RKO (cell line): ENCODE results near the gene RIN1.
"Not testable (repeated sequence)": the region's sequence is repeated elsewhere in the genome, so short reads cannot be mapped to it uniquely, and the experiment has no call there.

ENCODE experiments used
- DNase-seq: peaks from one replicate; pipeline ENCODE4 v3.0.0-alpha.2; 2016; ENCODE audit warnings: low spot score

RIN1 gene, protein sequence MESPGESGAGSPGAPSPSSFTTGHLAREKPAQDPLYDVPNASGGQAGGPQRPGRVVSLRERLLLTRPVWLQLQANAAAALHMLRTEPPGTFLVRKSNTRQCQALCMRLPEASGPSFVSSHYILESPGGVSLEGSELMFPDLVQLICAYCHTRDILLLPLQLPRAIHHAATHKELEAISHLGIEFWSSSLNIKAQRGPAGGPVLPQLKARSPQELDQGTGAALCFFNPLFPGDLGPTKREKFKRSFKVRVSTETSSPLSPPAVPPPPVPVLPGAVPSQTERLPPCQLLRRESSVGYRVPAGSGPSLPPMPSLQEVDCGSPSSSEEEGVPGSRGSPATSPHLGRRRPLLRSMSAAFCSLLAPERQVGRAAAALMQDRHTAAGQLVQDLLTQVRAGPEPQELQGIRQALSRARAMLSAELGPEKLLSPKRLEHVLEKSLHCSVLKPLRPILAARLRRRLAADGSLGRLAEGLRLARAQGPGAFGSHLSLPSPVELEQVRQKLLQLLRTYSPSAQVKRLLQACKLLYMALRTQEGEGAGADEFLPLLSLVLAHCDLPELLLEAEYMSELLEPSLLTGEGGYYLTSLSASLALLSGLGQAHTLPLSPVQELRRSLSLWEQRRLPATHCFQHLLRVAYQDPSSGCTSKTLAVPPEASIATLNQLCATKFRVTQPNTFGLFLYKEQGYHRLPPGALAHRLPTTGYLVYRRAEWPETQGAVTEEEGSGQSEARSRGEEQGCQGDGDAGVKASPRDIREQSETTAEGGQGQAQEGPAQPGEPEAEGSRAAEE

DNA sequence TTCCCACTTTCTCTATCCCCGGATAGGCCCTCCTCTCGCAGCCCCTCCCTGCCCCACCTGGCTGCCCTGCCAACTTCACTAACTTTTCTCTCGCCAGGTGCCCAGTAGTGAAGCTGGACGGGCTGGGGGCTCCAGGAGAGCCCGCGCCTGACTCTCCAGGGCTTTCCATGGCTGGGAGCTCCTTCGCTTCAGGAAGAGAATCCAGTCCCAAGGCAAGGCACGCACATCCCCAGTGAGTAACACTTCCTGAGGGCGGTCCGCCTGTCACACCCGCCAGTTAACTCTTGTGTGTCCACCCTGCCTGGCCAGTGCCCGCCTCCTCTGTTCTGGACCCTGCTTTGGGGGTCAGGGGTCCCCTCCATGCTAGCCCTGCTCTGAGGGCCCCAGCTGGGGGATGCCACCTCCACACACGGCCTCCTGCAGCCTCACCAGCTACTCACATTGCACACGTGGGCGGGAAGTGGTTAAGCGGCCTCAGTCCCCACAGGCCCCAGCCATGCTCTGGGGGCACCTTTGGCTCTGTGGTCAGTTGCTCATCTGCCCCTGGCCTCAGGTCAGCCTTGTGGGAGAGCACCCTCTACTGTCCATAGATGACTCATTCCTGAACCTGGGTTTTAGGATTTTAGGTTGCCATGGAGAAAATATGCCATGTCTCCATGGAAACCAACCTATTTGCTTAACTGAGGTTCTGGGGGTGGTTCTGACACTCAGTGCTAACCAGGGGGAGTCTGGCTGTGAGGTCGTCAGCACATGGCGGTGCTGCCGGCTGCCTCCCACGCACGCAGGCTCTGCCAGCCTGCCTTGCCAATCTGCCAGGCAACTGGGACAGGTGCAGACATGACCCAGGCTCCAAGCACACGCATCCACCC lies at the start of gene RIN1:
Gene RIN1 (minus strand): TSS at position 201 of the 869 bp plus-strand sequence. CDS start 32 bp downstream, at position 169.
- peak; percentile 95 for DNase-seq

DNA sequence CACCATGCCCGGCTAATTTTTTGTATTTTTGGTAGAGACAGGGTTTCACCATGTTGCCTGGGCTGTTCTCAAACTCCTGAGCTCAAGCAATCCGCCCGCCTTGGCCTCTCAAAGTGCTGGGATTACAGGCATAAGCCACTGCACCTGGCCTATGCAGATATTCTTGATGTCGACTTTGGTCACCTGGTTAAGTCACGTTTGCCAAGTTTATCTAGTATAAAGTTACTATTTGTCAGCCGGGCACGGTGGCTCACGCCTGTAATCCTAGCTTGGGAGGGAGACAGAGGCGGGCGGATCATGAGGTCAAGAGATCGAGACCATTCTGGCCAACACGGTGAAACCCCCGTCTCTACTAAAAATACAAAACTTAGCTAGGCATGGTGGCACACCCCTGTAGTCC lies 48.1 kb upstream of the RIN1 start:
- not testable (repeated sequence) for DNase-seq

DNA sequence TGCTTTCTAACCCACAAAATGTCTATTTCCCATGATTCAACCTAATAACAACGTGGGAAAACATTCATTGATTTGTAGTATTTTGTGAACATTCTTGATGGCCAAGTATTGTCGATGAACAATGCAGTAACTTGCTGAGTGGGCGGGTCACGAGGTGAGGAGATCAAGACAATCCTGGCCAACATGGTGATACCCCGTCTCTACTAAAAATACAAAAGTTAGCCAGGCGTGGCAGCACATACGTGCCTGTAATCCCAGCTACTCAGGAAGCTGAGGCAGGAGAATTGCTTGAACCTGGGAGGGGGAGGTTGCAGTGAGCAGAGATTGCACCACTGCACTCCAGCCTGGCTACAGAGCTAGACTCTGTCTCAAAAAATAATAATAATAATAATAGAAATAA lies 44.0 kb upstream of the RIN1 start:
- peak; percentile 22 for DNase-seq

DNA sequence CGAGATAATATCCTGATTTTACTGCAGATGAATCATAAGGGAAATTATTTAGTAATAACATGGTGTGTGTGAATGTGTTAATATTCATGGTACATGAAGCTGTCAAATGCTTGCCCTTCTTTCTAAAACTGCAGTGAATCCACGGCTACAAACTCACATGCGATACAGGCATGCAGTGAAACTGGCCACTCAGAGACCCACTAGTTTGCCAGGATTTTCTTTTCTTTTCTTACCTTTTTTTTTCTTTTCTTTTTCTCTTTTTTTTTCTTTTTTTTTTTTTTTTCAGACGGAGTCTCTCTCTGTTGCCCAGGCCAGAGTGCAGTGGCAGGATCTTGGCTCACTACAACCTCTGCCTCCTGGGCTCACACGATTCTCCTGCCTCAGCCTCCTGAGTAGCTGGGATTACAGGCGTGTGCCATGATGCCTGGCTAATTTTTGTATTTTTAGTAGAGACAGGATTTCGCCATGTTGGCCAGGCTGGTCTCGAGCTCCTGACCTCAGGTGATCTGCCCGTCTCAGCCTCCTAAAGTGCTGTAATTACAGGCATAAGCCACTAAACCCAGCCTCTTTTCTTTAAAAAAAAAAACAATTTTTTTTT lies 37.6 kb upstream of the RIN1 start:
- DNase-seq: not testable (repeated sequence)

DNA sequence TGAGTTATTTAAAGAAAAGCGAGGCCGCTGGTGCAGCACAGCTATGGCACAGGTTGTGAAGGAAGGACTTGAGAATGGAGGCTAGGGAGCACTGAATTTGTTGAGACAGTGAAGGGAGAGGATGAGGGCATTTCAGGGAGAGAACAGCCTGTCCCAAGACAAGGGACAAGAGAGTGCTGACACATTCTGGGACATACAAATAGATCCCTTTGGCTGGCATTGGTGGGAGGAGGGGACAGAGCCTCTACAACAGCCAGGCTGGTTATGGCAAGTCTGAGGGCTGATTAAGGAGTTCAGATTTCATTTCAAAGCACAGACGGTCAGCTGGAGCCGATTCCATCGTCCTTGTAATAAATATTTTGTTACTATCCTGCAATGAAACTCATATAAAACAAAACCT lies 37.0 kb upstream of the RIN1 start:
- DNase-seq: no peak

DNA sequence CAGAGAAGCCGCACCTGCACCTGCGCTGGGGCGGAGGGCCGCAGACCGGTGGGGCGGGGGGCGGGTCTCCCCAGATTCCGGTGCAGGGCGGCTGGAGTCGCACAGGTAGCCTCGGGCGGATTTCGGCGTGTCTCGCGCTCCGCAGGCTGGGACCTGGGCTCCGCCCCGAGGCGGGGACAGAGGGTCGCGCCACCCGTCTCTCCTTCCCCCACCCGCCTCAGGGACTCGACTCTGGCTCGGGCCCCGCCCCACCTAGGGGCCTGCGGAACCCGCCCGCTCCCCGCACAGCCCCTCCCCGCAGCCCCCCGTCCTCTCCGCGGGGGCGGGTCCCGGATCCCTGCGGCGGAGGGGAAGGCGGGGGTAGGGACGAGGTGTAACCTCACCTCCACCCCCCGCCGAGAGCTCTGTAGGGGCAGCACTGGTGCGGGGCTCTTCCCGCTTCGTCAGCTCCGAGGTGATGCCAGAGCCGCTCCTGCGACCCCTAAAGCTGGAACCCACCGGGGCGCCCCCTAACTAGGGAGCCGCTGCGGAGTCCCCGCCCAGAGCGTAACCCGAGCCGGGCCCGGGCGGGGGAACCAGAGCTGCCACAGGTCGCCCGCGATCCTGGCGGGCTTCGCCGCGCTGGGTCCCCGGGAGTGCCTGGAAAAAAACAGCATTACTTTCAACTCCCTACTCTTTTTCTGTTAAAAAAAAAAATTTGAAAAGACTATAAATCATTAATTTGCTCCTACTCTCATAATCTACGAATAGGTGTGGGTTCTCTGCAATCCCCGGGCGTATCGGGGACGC lies 35.6 kb upstream of the RIN1 start, which contains the start of gene SLC29A2:
Gene SLC29A2 (minus strand): TSS at position 134 of the 789 bp plus-strand sequence. CDS start 169 bp downstream, outside the sequence.
- peak; percentile 45 for DNase-seq

DNA sequence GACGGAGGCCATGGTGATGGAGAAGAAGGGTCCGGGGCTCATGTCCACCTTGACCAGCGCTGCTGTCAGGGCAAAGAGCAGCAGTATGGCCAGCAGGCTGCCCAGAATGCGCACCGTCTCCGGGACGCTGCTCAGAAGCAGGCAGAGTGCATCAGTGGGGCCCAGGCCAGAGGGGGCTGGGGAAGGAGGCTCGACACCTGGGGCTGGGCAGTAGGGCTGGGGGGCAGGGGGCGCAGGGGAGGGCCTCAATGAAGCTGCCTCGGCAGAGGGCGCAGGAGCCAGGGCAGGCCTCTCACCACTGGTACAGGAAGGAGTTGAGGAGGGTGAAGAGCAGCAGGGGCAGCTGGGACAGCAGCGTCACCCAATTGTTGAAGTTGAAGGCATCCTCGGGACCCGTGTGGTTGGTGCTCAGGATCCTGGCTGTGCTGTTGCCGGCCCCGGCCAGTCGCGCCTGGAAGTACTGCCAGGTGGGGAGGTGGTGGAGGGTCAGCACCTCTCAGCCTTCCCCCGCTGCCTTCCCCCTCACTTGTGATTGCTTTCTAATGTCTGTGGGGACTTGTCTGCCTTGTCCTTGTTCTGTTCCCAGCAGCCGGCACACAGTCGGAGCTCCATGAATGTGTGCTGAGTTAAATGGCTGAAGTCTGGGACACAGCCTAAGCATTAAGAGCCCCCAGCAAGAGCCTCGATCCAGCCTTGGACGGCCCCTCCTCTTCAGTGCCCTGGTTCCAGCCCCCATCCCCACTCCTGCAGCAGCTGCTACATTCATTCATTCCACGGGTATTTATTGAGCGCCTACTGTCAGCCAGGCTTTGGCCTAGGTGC lies 33.0 kb upstream of the RIN1 start:
- no peak for DNase-seq

DNA sequence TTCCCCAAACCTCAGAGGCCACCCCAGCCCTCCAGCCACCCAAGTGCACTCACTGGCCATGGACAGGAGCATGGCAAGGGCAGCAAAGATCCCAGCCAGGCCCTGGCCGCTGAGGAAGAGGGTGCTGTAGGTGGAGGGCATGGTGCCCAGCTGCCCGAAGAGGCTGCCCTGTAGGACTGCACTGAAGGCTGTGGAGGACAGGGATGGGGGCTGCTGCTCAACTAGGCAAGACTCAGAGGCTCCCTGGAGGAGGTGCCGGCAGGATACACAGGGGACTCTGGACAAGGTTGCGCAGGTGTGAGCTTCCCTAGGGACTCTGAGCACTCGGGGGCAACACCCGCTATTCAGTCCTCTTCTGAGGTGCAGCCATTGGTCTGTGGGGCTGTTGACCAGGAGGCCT lies 32.2 kb upstream of the RIN1 start:
- DNase-seq: no peak

DNA sequence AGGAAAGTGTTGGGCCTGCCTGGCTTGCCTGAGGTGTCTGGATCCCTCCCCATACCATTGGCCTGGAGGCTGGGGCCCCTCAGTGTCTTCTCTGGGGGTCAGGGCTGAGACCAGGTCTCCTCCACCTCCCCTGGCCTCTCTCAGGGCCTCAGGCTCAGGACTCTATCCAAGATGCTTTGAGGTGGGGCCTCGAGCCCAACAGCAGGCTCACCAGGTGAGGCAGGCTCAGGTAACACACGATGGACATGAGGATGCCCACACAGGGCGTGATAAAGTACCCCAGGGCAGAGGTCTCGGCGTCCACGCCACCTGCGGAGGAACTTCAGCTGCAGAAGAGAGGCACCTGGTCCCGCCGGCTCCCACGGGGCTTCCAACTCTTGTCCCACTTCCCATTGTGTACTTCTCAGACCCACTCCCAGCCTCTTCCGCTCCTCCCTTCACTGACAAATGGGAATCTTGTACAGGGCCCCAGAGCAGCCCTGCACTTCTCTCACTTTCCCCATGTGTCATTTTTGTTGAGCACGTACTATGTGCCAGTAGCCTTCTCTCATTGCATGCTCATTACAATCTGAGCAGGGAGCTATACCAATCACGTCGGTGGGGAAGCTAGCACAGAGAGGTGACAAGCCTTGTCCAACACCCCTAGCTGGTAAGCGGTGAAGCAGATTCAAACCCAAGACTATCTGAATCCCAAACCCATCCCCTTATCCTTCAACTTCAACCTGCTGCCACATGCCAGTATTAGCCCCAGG lies 31.5 kb upstream of the RIN1 start:
- no peak for DNase-seq

DNA sequence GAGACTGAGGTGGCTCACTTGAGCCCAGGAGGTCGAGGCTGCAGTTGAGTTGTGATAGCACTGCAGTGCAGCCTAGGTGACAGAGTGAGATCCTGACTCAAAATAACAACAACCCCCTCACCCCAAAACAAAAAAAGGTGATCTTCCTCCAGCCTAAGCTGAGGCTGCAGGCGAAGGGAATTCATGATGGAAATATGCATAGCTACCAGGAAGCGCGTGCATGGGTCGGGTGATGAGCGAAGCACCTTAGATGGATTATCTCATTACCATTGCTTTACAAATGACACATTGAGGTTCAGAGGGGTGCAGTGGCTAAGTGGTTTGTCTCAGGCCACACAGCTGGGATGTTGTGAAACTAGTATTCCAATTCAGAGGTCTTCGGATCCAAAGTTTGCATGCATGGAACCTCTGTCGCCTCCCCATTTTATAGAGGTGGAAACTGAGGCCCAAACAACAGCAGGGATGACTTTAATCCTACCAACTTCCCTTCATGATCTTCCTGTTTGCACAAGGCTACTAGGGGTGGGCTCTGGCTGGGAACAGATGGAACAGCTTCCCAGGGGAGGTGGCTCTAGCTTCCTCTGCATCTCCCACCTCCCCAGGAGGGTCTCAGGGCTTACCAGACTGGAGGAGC lies 30.7 kb upstream of the RIN1 start:
- no peak for DNase-seq

DNA sequence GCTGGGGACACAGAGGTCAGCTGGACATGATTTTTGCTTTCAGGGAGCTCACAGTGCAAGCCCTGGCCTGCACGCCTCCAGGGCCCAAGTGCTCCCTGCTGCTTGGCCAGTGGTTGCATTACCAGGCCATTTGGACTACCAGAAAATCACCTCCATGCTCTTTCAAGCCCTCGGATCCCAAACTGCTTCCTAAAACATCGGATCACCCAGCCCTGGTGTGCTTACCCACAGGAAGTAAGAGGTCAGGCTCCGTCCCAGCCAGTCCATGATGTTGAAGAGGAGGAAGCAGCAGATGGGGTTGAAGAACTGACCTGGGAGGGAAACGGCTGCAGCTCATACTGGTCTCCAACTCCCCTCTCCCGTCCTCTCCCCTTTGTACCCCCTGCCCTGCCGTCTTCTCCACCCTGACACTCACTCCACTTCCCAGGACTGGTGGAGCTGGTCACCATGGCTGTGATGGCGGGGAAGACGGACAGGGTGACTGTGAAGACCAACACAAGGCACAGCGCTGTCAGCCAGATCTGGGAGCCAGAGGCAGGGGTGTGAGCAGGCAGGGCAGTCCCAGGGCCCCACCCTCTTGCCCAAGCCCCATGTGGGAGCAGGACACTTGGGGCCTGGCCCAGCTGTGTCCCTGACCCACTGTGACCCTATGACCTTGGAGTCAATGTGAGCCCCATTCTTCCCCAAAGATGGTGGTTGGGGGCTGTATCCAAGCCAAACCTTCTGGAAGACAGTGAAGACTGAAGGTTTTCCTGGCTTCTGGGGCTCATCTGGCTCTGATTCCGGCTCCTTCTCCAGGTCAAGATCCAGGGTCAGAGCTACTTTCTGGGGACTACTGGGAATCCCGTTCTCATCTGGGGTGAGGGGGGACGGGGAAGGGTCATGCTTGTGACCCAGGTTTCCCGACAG lies 29.7 kb upstream of the RIN1 start:
- no peak for DNase-seq

DNA sequence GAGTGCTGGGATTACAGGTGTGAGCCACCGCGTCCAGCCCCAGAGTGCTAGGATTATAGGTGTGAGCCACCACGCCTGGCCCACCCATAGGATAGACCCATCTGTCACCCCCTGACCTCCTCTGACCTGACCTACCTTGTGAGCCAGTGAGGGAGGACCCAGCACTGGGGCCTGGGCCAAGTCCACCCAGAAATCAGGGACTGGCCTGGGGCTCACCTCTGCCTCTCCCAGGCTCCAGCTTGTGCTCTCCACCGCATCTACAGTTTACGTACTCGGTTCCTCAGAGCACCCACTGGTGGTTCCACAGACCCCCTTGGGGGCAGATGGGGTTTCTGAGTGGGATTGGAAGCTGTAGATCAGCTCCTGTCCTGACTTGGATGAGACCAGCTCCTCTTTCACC lies 28.9 kb upstream of the RIN1 start:
- no peak for DNase-seq

DNA sequence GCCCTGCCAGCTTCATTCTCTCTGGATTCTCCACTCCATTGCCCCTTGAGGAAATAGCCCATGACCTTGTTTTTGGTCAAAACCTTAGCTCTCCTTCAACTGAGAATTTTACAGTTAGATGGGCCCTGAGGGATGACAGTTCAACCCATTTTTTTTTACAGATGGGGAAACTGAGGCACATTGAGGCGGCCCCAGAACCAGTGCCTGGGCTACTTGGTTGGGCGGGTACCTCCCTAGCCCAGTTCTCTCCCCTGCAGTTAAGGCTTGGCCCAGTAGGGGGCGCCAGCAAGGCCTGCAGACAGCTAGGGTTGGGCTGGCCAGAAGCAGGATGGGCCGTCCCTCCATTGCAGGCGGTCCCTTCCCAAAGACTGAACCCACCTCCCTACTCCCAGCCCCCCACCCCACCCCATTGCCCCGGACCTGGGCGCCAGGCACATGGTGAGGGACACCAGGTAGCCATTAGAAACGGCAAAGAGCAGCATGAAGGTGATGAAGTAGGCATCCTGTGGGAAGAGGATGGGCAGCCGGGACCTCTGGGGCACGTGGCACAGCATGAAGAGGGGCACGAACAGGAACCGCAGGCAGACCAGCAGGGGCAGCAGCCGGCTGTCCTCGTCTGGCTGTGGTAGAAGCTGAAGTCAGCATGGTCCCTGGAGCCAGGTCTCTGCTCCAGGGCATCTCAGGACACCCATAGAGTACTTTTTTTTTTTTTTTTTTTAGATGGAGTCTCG lies 27.7 kb upstream of the RIN1 start:
- DNase-seq: no peak

DNA sequence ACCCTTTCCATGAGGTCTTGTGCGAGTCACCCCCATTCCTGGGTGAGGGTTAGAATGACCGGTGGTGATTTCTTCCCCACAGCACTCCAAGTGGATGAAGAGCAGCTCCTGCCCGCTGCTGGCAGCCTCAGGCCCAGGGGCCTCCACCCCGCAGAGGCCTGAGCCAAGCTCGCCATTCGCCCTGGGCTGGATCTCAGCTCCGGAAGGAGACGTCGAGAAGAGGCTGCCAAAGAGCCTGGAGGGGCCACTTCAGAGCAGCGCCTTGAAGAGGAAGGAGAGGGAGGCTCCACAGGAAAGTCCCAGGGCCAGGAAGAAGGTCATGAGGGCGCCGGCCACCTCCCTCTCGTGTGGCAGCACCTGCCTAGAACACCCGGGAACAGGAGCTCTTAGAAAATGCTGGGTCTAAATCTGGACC lies 27.0 kb upstream of the RIN1 start:
- no peak for DNase-seq

DNA sequence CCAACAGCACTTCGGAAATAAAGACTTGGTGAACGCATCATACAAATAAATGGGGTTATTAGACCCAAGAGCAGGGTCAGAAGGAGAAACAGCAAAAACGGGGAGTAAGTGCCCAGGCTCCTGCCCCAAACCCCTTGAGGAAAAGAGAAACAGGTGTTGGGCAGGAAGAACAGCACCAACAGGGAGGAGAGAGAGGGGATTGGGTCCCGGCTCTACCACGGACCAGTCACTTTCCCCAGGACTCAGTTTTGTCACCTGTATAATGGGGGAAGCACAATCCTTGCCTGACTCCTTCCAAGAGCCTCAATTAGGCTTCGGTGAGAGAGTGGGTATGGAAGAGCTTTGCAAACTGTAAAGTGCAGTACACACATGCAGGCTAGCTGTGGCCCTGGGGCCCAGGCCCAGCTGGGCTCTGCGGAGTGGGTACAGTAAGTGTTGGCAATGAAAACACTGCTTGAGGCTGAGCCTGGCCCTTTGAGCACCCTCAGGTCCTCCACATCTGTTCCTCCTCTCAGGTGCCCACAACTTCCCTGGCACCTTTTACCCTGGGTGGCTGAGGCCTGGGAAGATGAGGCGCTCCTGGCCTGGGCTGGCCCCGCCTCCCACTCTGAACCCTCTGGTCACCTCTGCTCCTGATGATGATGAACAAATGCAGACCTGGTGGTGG lies 26.4 kb upstream of the RIN1 start:
- no peak for DNase-seq

DNA sequence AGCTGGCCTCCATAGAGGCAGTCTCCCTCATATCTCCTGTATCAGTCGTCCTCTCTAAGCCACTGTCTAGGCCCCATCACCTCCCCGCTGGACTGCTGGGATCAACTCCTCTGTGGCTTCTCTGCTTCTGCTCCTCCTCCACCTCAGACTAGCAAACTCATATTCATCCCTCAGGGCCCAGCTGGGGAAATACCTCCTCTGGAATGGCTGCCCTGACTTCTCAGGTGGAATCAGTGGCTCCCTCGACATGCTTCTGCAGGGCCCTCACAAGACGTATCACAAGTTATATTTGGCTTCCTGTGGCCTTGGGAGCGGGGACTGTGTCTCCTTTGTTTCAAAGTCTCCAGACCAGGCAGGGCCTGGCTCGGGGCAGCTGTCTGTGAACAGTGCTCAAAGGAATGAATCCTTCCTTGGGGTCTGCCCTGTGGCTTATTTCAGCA lies 25.3 kb upstream of the RIN1 start:
- no peak for DNase-seq
